Subcutaneous adipose tissue (tissue), 4 donors: ENCODE measurements around the gene B4GALNT3. TPM values are rescaled to one million over a fixed set of nuclear protein-coding genes. Genes with fewer than 3 reads are reported as not detected.

Source experiments
- CTCF ChIP-seq: fragments of 450-650 bp; IDR thresholded peaks from one replicate; pipeline ENCODE4 v1.5.1; 2016; ENCODE audit warnings: low read depth, mild to moderate bottlenecking, control low read depth, antibody characterized with exemption, moderate library complexity
- total RNA-seq, 4 donors: library from RNA; depleted of rRNA; stranded (reverse); fragments of >200 nt; gene quantifications; one replicate each; pipeline ENCODE4 v1.1.0, GENCODE V29; 2016

Gene B4GALNT3
- total RNA-seq, 4 donors from 2014 or later = 0.16 to 0.22 (median 0.17) TPM; not detected in 1

- no peak for TF ChIP-seq CTCF
These were observed 121.6 kb downstream of the B4GALNT3 start for GRCh38 chr12:581321-581720.

DNA sequence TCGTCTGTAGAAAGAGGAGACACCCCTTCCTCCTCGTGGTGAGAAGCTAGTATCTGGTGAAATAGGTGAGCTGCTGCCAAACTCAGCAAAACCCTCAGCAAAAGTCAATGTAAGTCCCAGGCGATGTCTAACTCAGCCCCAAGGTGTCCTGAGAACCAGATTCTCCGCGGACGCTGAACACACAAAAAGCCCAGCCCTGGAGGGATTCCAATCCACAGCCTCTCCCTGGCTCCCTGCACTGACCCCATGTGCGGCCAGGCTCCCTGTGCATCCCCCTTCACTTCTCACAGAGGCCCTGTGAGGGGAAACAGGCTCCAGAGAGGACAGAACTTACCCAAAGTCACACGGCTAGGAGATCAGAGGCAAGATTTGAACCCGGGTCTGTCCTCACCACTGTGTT lies 122.0 kb downstream of the B4GALNT3 start:
- no peak for TF ChIP-seq CTCF

DNA sequence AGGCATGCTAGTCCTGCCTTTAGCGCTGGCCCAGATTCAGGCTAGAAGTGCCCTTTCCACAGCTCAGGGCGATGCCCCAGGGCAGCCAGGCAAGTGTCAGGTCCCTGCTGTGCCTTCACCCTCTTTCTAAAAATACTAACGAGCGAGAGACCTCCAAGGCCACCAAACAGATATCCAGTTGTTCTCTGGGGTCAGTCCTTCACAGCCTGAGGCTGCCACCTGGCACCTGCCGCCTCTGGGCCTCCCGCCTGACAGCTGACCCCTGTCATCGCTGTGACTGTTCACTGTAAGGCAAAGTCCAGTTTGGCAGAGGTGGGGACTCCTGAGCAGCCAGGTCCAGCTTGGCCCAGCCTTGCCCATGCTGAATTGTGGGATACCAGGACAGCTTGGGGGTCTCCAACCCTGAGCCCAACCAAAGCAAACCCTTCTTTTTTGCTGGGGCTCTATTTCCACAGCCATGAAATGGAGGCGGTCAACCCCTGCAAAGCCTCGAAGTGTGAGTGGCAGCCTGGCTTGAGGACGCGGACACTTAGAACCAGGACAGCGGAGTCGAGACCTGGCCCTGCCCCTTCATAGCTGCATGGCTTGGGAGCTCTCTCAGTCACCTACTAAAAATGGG lies 123.6 kb downstream of the B4GALNT3 start:
- no peak for TF ChIP-seq CTCF

DNA sequence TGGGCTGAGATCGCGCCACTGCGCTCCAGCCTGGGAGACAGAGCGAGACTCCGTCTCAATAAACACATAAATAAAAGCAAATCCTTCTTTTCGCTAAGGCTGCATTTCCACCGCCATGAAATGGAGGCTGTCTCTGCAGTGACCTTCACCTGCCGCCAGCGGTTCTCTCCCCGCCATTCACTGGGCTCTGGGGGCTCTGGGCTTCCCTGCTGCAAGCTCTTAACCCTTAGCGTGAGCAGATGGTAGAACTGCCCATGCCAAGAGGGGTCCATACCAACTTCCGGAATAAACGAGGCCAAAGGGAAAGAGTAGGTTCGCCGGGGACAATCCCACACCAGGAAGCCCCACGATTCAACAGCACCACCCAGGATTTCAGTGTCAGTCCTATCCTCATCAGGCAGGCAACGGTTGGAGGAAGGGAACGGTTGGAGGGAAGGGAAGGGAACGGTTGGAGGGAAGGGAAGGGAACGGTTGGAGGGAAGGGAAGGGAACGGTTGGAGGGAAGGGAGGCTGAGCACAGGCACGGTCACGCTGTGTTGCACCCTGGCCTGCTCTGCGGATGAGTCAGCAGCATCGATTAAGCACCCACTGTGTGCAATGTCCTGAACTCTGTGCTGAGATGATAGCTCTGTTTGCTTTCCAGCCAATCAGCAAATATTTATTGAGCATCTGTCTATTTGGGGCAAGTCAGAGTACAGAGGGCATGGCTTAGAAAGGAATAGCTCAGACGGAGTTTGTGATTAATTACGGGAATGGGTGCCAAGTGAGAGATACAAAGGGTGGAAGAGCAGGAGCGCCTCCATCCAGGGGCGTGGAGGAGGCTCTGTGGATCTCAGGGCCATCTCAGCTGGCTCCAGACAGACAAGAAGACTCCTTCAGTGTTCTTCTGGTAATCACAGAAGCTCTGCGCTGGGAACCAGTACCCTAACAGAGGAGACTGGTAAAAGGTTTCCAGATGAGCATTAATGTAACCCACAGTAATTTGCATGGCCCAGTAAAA lies 125.6 kb downstream of the B4GALNT3 start:
- no peak for TF ChIP-seq CTCF

- TF ChIP-seq CTCF = no peak
These were observed 126.8 kb downstream of the B4GALNT3 start for GRCh38 chr12:586318-587071.

GRCh38 chr12:587132-588023 lies 127.6 kb downstream of the B4GALNT3 start:
- no peak for TF ChIP-seq CTCF
